IMR-90 (cell line): ENCODE measurements around the gene MYO10. TPM values are rescaled to one million over a fixed set of nuclear protein-coding genes. Genes with fewer than 3 reads are reported as not detected.

ENCODE experiments used
- ATAC-seq: fragments of 200-7000 bp; cut with Tn5 transposase; 2 replicates; pipeline ENCODE4 v1.9.1; 2020; ENCODE audit warnings: low read depth, mild to moderate bottlenecking, moderate library complexity
- BruUV-seq: library from RNA; stranded (reverse); fragments of 400-500 nt; replicated peaks from 2 replicates; lab custom pipeline; 2021; lab: Mats Ljungman, UMichigan
- CTCF ChIA-PET: fragments of 300-600 bp; formaldehyde crosslinking; extraction: SDS; loops from one replicate; lab custom pipeline; 2021; ENCODE audit warnings: antibody characterized with exemption; lab: Yijun Ruan, JAX
- POLR2A ChIA-PET: fragments of 300-600 bp; sonication (Branson Sonifier 250); formaldehyde crosslinking; loops from one replicate; lab custom pipeline; 2022; ENCODE audit warnings: antibody characterized with exemption; ENCODE audit not compliant: unreplicated experiment; lab: Charles Lee
- DNase-seq: peaks from one replicate; pipeline ENCODE4 v3.0.0; 2013
- H2AFZ ChIP-seq: replicated peaks from 2 replicates; pipeline ENCODE3; 2013; ENCODE audit warnings: low read length, mild to moderate bottlenecking; ENCODE audit not compliant: poor library complexity
- H2AK5ac ChIP-seq: 2 replicates; pipeline ENCODE4 v1.6.1; 2013; ENCODE audit warnings: low read depth, low read length, inconsistent platforms
- H2AK9ac ChIP-seq: replicated peaks from 2 replicates; pipeline ENCODE3; 2013; ENCODE audit warnings: mild to moderate bottlenecking, low read depth, low read length, moderate library complexity; ENCODE audit not compliant: poor library complexity
- H2BK120ac ChIP-seq: 2 replicates; pipeline ENCODE4 v1.6.1; 2013; ENCODE audit warnings: low read depth, low read length, inconsistent platforms
- H2BK15ac ChIP-seq: 3 replicates; pipeline ENCODE4 v1.6.1; 2013; ENCODE audit warnings: low read depth, low read length, inconsistent platforms
- H2BK20ac ChIP-seq: 2 replicates; pipeline ENCODE4 v1.6.1; 2013; ENCODE audit warnings: low read depth, mild to moderate bottlenecking, inconsistent platforms, low read length, moderate library complexity
- H2BK5ac ChIP-seq: 2 replicates; pipeline ENCODE4 v1.6.1; 2013; ENCODE audit warnings: mild to moderate bottlenecking, low read depth, low read length, inconsistent platforms; ENCODE audit not compliant: poor library complexity, severe bottlenecking
- H3K14ac ChIP-seq: replicated peaks from 2 replicates; pipeline ENCODE4 v1.6.1; 2013; ENCODE audit warnings: low read depth, low read length, inconsistent platforms
- H3K18ac ChIP-seq: 2 replicates; pipeline ENCODE4 v1.6.1; 2013; ENCODE audit warnings: low read depth, low read length, control low read depth
- H3K23ac ChIP-seq: 2 replicates; pipeline ENCODE4 v1.6.1; 2013; ENCODE audit warnings: low read depth, low read length, inconsistent platforms
- H3K27ac ChIP-seq: 2 replicates; pipeline ENCODE4 v1.5.1; 2013; ENCODE audit warnings: mild to moderate bottlenecking, control low read depth, low read length; ENCODE audit not compliant: insufficient read depth
- H3K27me3 ChIP-seq: 2 replicates; pipeline ENCODE4 v1.6.1; 2013; ENCODE audit warnings: low read length; ENCODE audit not compliant: control insufficient read depth, insufficient read depth
- H3K36me3 ChIP-seq: 2 replicates; pipeline ENCODE4 v1.6.1; 2013; ENCODE audit warnings: low read length, mixed read lengths; ENCODE audit not compliant: control insufficient read depth, insufficient read depth
- H3K4ac ChIP-seq: 2 replicates; pipeline ENCODE4 v1.6.1; 2013; ENCODE audit warnings: low read depth, low read length, inconsistent platforms
- H3K4me1 ChIP-seq: 2 replicates; pipeline ENCODE4 v1.6.1; 2013; ENCODE audit warnings: low read length, mixed read lengths; ENCODE audit not compliant: control insufficient read depth, insufficient read depth
- H3K4me2 ChIP-seq: 2 replicates; pipeline ENCODE4 v1.6.1; 2013; ENCODE audit warnings: low read depth, mild to moderate bottlenecking, control low read depth, low read length, moderate library complexity
- H3K4me3 ChIP-seq: 2 replicates; pipeline ENCODE4 v1.5.1; 2013; ENCODE audit warnings: low read depth, mild to moderate bottlenecking, control low read depth, low read length, moderate library complexity; ENCODE audit not compliant: insufficient read depth
- H3K56ac ChIP-seq: 2 replicates; pipeline ENCODE4 v1.6.1; 2013; ENCODE audit warnings: low read length, inconsistent platforms; ENCODE audit not compliant: insufficient read depth; ENCODE audit errors: extremely low read depth
- H3K79me1 ChIP-seq, 2 experiments: 2 replicates each; pipeline ENCODE4 v1.6.1; 2013; ENCODE audit warnings: low read length in 2 of 2, inconsistent platforms in 1 of 2, low read depth in 1 of 2
- H3K9ac ChIP-seq: 2 replicates; pipeline ENCODE4 v1.6.1; 2013; ENCODE audit warnings: low read depth, low read length, control low read depth
- H3K9me1 ChIP-seq: 2 replicates; pipeline ENCODE4 v1.6.1; 2013; ENCODE audit warnings: low read length, inconsistent platforms; ENCODE audit not compliant: insufficient read depth
- H3K9me3 ChIP-seq: 2 replicates; pipeline ENCODE4 v1.6.1; 2013; ENCODE audit warnings: low read length; ENCODE audit not compliant: control insufficient read depth, insufficient read depth
- H4K20me1 ChIP-seq: 2 replicates; pipeline ENCODE4 v1.6.1; 2013; ENCODE audit warnings: low read length, inconsistent platforms; ENCODE audit not compliant: insufficient read depth
- H4K5ac ChIP-seq: 2 replicates; pipeline ENCODE4 v1.6.1; 2013; ENCODE audit warnings: mild to moderate bottlenecking, low read depth, low read length, control low read depth
- H4K8ac ChIP-seq, 2 experiments: 2 replicates each; pipeline ENCODE4 v1.6.1; 2013; ENCODE audit warnings: low read depth in 2 of 2, low read length in 2 of 2, control low read depth in 1 of 2, inconsistent platforms in 1 of 2
- H4K91ac ChIP-seq: 2 replicates; pipeline ENCODE4 v1.6.1; 2013; ENCODE audit warnings: low read depth, low read length, inconsistent platforms; ENCODE audit not compliant: insufficient read depth
- CEBPB ChIP-seq: IDR thresholded peaks from 2 replicates; pipeline ENCODE4 v1.6.1; 2012; ENCODE audit warnings: low read depth, low read length, improper control_type of control experiment
- CHD1 ChIP-seq: IDR thresholded peaks from 2 replicates; pipeline ENCODE4 v1.6.1; 2012; ENCODE audit warnings: low read depth, low read length, improper control_type of control experiment
- MAFK ChIP-seq: IDR thresholded peaks from 2 replicates; pipeline ENCODE4 v1.6.1; 2012; ENCODE audit warnings: low read depth, low read length, improper control_type of control experiment
- NFE2L2 ChIP-seq: fragments of 150-350 bp; IDR thresholded peaks from 2 replicates; pipeline ENCODE4 v1.6.1; 2016; ENCODE audit warnings: low read depth, mild to moderate bottlenecking, low read length
- POLR2A ChIP-seq: IDR thresholded peaks from 2 replicates; pipeline ENCODE4 v1.6.1; 2012; ENCODE audit warnings: mild to moderate bottlenecking, low read depth, low read length
- RAD21 ChIP-seq: IDR thresholded peaks from 2 replicates; pipeline ENCODE4 v1.6.1; 2012; ENCODE audit warnings: low read length, improper control_type of control experiment
- RCOR1 ChIP-seq: IDR thresholded peaks from 2 replicates; pipeline ENCODE4 v1.6.1; 2012; ENCODE audit warnings: mild to moderate bottlenecking, low read length, improper control_type of control experiment; ENCODE audit not compliant: insufficient replicate concordance
- RFX5 ChIP-seq: IDR thresholded peaks from 2 replicates; pipeline ENCODE4 v1.8.0; 2012; ENCODE audit warnings: low read depth, mild to moderate bottlenecking, low read length, moderate library complexity
- SMC3 ChIP-seq: fragments of 150-350 bp; IDR thresholded peaks from 2 replicates; pipeline ENCODE4 v1.6.1; 2016; ENCODE audit warnings: low read depth, mild to moderate bottlenecking, antibody characterized with exemption, low read length, moderate library complexity
- WGBS, 2 experiments: methylation state at CpG; one replicate each; pipeline versions ENCODE4 v1.1.5 to v1.1.7; 2013; ENCODE audit warnings: missing lambda C conversion rate in 2 of 2; ENCODE audit not compliant: insufficient read length in 1 of 2; ENCODE audit errors: extremely low coverage in 2 of 2; 5-methylcytosine and 5-hydroxymethylcytosine counted together
- dilution Hi-C: fragments of 300-500 bp; cut with HindIII; formaldehyde crosslinking; loops from one replicate; pipeline ENCODE4 v1.14.3; 2018; ENCODE audit warnings: low sequenced_read_pairs; ENCODE audit not compliant: unreplicated experiment
- in situ Hi-C: fragments of 300-500 bp; cut with MboI; formaldehyde crosslinking; loops from 3 replicates; pipeline ENCODE4 v1.14.3; 2019; ENCODE audit warnings: low sequenced_read_pairs, inconsistent platforms, mixed read lengths
- intact Hi-C: fragments of 100-400 bp; cut with micrococcal nuclease; formaldehyde crosslinking; loops from 2 replicates; pipeline ENCODE4 v1.10.0; 2022
- polyA plus RNA-seq, 3 experiments: library from polyadenylated mRNA; depleted of rRNA; stranded (reverse); fragments of >200 nt; gene quantifications; 2 replicates each; pipeline ENCODE4 v1.2.3, GENCODE V29; 2012; ENCODE audit warnings: low replicate concordance in 1 of 3
- total RNA-seq: library from RNA; depleted of rRNA; stranded (reverse); fragments of >200 nt; gene quantifications from 2 replicates; pipeline ENCODE4 v1.2.3, GENCODE V29; 2012
- TF ChIP-seq, protein P1 (sequence below): fragments of 150-350 bp; IDR thresholded peaks from 2 replicates; pipeline ENCODE4 v1.6.1; 2017; ENCODE audit warnings: mild to moderate bottlenecking, antibody characterized with exemption, low read length, low read depth
- TF ChIP-seq, protein P2 (sequence below): conservative IDR thresholded peaks from 2 replicates; pipeline ENCODE4 v1.5.1; 2012; ENCODE audit warnings: mild to moderate bottlenecking, low read depth, low read length, improper control_type of control experiment

MYO10 gene
- total and polyA plus RNA-seq, 2 of the 4 experiments (the other 2 are of a cell fraction): 39.9 to 115 TPM

- CTCF ChIA-PET: no interaction called here
- H2BK15ac ChIP-seq: no peak overlapping the region
- peaks cover 5 to 78% of the 10 kb centered on the region in 2 experiments; a peak in 3 of 4 replicates for H3K79me1 ChIP-seq
- no peak overlapping the region for H2BK20ac ChIP-seq
- intact Hi-C loops: no loop called here
- peaks cover 9% of the 10 kb centered on the region for H3K4me1 ChIP-seq
- H3K4me3 ChIP-seq: no peak overlapping the region
- no peak overlapping the region for H3K14ac ChIP-seq
- H3K4ac ChIP-seq: no peak overlapping the region
- H3K56ac ChIP-seq: no peak overlapping the region
- H2BK120ac ChIP-seq: no peak overlapping the region
- H2AK9ac ChIP-seq: no peak overlapping the region
- TF ChIP-seq MAFK: no peak
- no peak for TF ChIP-seq POLR2A
- TF ChIP-seq, protein P1, sequence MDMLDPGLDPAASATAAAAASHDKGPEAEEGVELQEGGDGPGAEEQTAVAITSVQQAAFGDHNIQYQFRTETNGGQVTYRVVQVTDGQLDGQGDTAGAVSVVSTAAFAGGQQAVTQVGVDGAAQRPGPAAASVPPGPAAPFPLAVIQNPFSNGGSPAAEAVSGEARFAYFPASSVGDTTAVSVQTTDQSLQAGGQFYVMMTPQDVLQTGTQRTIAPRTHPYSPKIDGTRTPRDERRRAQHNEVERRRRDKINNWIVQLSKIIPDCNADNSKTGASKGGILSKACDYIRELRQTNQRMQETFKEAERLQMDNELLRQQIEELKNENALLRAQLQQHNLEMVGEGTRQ: no peak
- no peak for TF ChIP-seq CHD1
- TF ChIP-seq RFX5: no peak
- TF ChIP-seq NFE2L2: no peak
- TF ChIP-seq, protein P2, sequence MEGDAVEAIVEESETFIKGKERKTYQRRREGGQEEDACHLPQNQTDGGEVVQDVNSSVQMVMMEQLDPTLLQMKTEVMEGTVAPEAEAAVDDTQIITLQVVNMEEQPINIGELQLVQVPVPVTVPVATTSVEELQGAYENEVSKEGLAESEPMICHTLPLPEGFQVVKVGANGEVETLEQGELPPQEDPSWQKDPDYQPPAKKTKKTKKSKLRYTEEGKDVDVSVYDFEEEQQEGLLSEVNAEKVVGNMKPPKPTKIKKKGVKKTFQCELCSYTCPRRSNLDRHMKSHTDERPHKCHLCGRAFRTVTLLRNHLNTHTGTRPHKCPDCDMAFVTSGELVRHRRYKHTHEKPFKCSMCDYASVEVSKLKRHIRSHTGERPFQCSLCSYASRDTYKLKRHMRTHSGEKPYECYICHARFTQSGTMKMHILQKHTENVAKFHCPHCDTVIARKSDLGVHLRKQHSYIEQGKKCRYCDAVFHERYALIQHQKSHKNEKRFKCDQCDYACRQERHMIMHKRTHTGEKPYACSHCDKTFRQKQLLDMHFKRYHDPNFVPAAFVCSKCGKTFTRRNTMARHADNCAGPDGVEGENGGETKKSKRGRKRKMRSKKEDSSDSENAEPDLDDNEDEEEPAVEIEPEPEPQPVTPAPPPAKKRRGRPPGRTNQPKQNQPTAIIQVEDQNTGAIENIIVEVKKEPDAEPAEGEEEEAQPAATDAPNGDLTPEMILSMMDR: no peak
- TF ChIP-seq SMC3: no peak
- TF ChIP-seq RCOR1: no peak
- TF ChIP-seq CEBPB: no peak
- TF ChIP-seq RAD21: no peak
- H4K20me1 ChIP-seq: peaks cover 87% of the 10 kb centered on the region
- no TSS peak for BruUV-seq
- H2AK5ac ChIP-seq: no peak overlapping the region
- no peak overlapping the region for H4K91ac ChIP-seq
- H2AFZ ChIP-seq: no peak overlapping the region
- H3K27me3 ChIP-seq: no peaks in the 10 kb centered on the region
- no CpG with 5 or more reads among the region's 2 CpGs for WGBS, 2 experiments
- POLR2A ChIA-PET: no interaction called here
- no peak overlapping the region for H3K23ac ChIP-seq
- H3K4me2 ChIP-seq: no peak overlapping the region
- DNase-seq (no peak), ATAC-seq (0 out of 2 replicates have a peak, but pooled peaks have one; percentile 15)
- peaks cover 23% of the 10 kb centered on the region for H3K9me1 ChIP-seq
- no peak overlapping the region for H4K8ac ChIP-seq
- no peaks in the 10 kb centered on the region for H3K9me3 ChIP-seq
- H4K5ac ChIP-seq: no peak overlapping the region
- no peak overlapping the region for H2BK5ac ChIP-seq
- H3K27ac ChIP-seq: no peak overlapping the region
- H3K36me3 ChIP-seq: peaks cover 5% of the 10 kb centered on the region
- dilution Hi-C loops: loop anchor here (25.0 kb wide), 1 partner anchor 389 kb away; no protein-coding TSS in a partner anchor
- in situ Hi-C loops: no loop called here
- H3K18ac ChIP-seq: no peak overlapping the region
- H3K9ac ChIP-seq: no peak overlapping the region
Observed at GRCh38 chr5:16797951-16798350, 138.1 kb downstream of the MYO10 start.
